ENCODE measurements around the gene PRR19.
A peak's percentile ranks its signal among the peaks of the same experiment; 100 is the strongest.
"Not testable (repeated sequence)": the region's sequence is repeated elsewhere in the genome, so short reads cannot be mapped to it uniquely, and the experiment has no call there.

PRR19 gene
- 0 to 0.19 (median 0.17) reads per million in 3 donors for total RNA-seq

GRCh38 chr19:42301646-42302203, at the start of gene PRR19:
Gene PRR19, plus strand, starts transcription at chr19:42302132. Its CDS starts 7,453 bp downstream, at chr19:42309585.
- H3K27ac ChIP-seq (ENCODE audit: insufficient read depth, low read length, poor library complexity, severe bottlenecking): peak within 1 kb of the TSS; percentile 67
- peak within 1 kb of the TSS; percentile 89 for H3K4me3 ChIP-seq (ENCODE audit: insufficient read depth, low read depth, low read length, poor library complexity, severe bottlenecking)
- DNase-seq: no peak
- H3K36me3 ChIP-seq (ENCODE audit: control insufficient read depth, insufficient read depth, low read length): no peaks in the 10 kb centered on the region
- peaks cover 13% of the 10 kb centered on the region for H3K4me1 ChIP-seq (ENCODE audit: control insufficient read depth, insufficient read depth, low read length, poor library complexity, severe bottlenecking)
- no peaks in the 10 kb centered on the region for H3K27me3 ChIP-seq (replicated peaks; ENCODE audit: control insufficient read depth, insufficient read depth, low read length, poor library complexity, severe bottlenecking)
- H3K9me3 ChIP-seq (ENCODE audit: control insufficient read depth, low read length): no peaks in the 10 kb centered on the region

GRCh38 chr19:42252365-42253244, 49.3 kb upstream of the PRR19 start:
- H3K4me3 ChIP-seq (ENCODE audit: insufficient read depth, low read depth, low read length, poor library complexity, severe bottlenecking): peak overlapping the region; percentile 74
- H3K27me3 ChIP-seq (replicated peaks; ENCODE audit: control insufficient read depth, insufficient read depth, low read length, poor library complexity, severe bottlenecking): no peaks in the 10 kb centered on the region
- no peaks in the 10 kb centered on the region for H3K9me3 ChIP-seq (ENCODE audit: control insufficient read depth, low read length)
- peak overlapping the region; percentile 78 for H3K27ac ChIP-seq (ENCODE audit: insufficient read depth, low read length, poor library complexity, severe bottlenecking)
- H3K36me3 ChIP-seq (ENCODE audit: control insufficient read depth, insufficient read depth, low read length): peaks cover 11% of the 10 kb centered on the region
- H3K4me1 ChIP-seq (ENCODE audit: control insufficient read depth, insufficient read depth, low read length, poor library complexity, severe bottlenecking): peaks cover 31% of the 10 kb centered on the region
- peak in 1 of 3 donors; percentile 19 for DNase-seq

- Histone ChIP-seq H3K9me3 (ENCODE audit: control insufficient read depth, low read length) (no peaks in the 10 kb centered on the region), H3K4me3 (ENCODE audit: insufficient read depth, low read depth, low read length, poor library complexity, severe bottlenecking) (peak overlapping the region; percentile 98), H3K27ac (ENCODE audit: insufficient read depth, low read length, poor library complexity, severe bottlenecking) (peak overlapping the region; percentile 96), H3K27me3 (replicated peaks; ENCODE audit: control insufficient read depth, insufficient read depth, low read length, poor library complexity, severe bottlenecking) (no peaks in the 10 kb centered on the region), H3K36me3 (ENCODE audit: control insufficient read depth, insufficient read depth, low read length) (peaks cover 11% of the 10 kb centered on the region), H3K4me1 (ENCODE audit: control insufficient read depth, insufficient read depth, low read length, poor library complexity, severe bottlenecking) (peaks cover 31% of the 10 kb centered on the region)
- peak; percentile 35 to 55 (median 54) for DNase-seq
These were observed 48.5 kb upstream of the PRR19 start for GRCh38 chr19:42253245-42254088.

- Histone ChIP-seq H3K4me3 (ENCODE audit: insufficient read depth, low read depth, low read length, poor library complexity, severe bottlenecking) (peak overlapping the region; percentile 98), H3K27ac (ENCODE audit: insufficient read depth, low read length, poor library complexity, severe bottlenecking) (peak overlapping the region; percentile 96), H3K36me3 (ENCODE audit: control insufficient read depth, insufficient read depth, low read length) (peaks cover 10% of the 10 kb centered on the region), H3K4me1 (ENCODE audit: control insufficient read depth, insufficient read depth, low read length, poor library complexity, severe bottlenecking) (peaks cover 31% of the 10 kb centered on the region), H3K9me3 (ENCODE audit: control insufficient read depth, low read length) (no peaks in the 10 kb centered on the region), H3K27me3 (replicated peaks; ENCODE audit: control insufficient read depth, insufficient read depth, low read length, poor library complexity, severe bottlenecking) (no peaks in the 10 kb centered on the region)
- peak; percentile 51 to 68 (median 68) for DNase-seq
These were observed 47.7 kb upstream of the PRR19 start for GRCh38 chr19:42254089-42254849.

- DNase-seq: peak; percentile 88 to 91 (median 88)
- Histone ChIP-seq H3K27ac (ENCODE audit: insufficient read depth, low read length, poor library complexity, severe bottlenecking) (peak within 1 kb of the TSS; percentile 96), H3K4me1 (ENCODE audit: control insufficient read depth, insufficient read depth, low read length, poor library complexity, severe bottlenecking) (peaks cover 31% of the 10 kb centered on the region), H3K4me3 (ENCODE audit: insufficient read depth, low read depth, low read length, poor library complexity, severe bottlenecking) (peak within 1 kb of the TSS; percentile 98), H3K27me3 (replicated peaks; ENCODE audit: control insufficient read depth, insufficient read depth, low read length, poor library complexity, severe bottlenecking) (no peaks in the 10 kb centered on the region), H3K36me3 (ENCODE audit: control insufficient read depth, insufficient read depth, low read length) (peaks cover 2% of the 10 kb centered on the region), H3K9me3 (ENCODE audit: control insufficient read depth, low read length) (no peaks in the 10 kb centered on the region)
These were observed 46.8 kb upstream of the PRR19 start, which contains the start of gene ERF for GRCh38 chr19:42254850-42255765. Gene ERF, minus strand, starts transcription at chr19:42255128. Its CDS starts 129 bp downstream, at chr19:42254999.

GRCh38 chr19:42255766-42256745, 45.9 kb upstream of the PRR19 start:
- Histone ChIP-seq H3K4me3 (ENCODE audit: insufficient read depth, low read depth, low read length, poor library complexity, severe bottlenecking) (peak overlapping the region; percentile 98), H3K36me3 (ENCODE audit: control insufficient read depth, insufficient read depth, low read length) (no peaks in the 10 kb centered on the region), H3K27ac (ENCODE audit: insufficient read depth, low read length, poor library complexity, severe bottlenecking) (peak overlapping the region; percentile 96), H3K4me1 (ENCODE audit: control insufficient read depth, insufficient read depth, low read length, poor library complexity, severe bottlenecking) (peaks cover 25% of the 10 kb centered on the region), H3K27me3 (replicated peaks; ENCODE audit: control insufficient read depth, insufficient read depth, low read length, poor library complexity, severe bottlenecking) (no peaks in the 10 kb centered on the region), H3K9me3 (ENCODE audit: control insufficient read depth, low read length) (no peaks in the 10 kb centered on the region)
- no peak for DNase-seq

- not testable (repeated sequence) for DNase-seq; H3K9me3 ChIP-seq (ENCODE audit: control insufficient read depth, low read length); H3K27ac ChIP-seq (ENCODE audit: insufficient read depth, low read length, poor library complexity, severe bottlenecking); H3K27me3 ChIP-seq (replicated peaks; ENCODE audit: control insufficient read depth, insufficient read depth, low read length, poor library complexity, severe bottlenecking); H3K36me3 ChIP-seq (ENCODE audit: control insufficient read depth, insufficient read depth, low read length); H3K4me3 ChIP-seq (ENCODE audit: insufficient read depth, low read depth, low read length, poor library complexity, severe bottlenecking)
- H3K4me1 ChIP-seq (ENCODE audit: control insufficient read depth, insufficient read depth, low read length, poor library complexity, severe bottlenecking): peaks cover 14% of the 10 kb centered on the region
These were observed 44.1 kb upstream of the PRR19 start for GRCh38 chr19:42257842-42258241.

GRCh38 chr19:42261763-42262162, 40.2 kb upstream of the PRR19 start:
- H3K27ac ChIP-seq (ENCODE audit: insufficient read depth, low read length, poor library complexity, severe bottlenecking): no peak overlapping the region
- no peaks in the 10 kb centered on the region for H3K9me3 ChIP-seq (ENCODE audit: control insufficient read depth, low read length)
- H3K36me3 ChIP-seq (ENCODE audit: control insufficient read depth, insufficient read depth, low read length): no peaks in the 10 kb centered on the region
- no peak for DNase-seq
- H3K27me3 ChIP-seq (replicated peaks; ENCODE audit: control insufficient read depth, insufficient read depth, low read length, poor library complexity, severe bottlenecking): no peaks in the 10 kb centered on the region
- no peak overlapping the region for H3K4me3 ChIP-seq (ENCODE audit: insufficient read depth, low read depth, low read length, poor library complexity, severe bottlenecking)
- H3K4me1 ChIP-seq (ENCODE audit: control insufficient read depth, insufficient read depth, low read length, poor library complexity, severe bottlenecking): no peaks in the 10 kb centered on the region

Data from effector memory CD4-positive, alpha-beta T cell (primary cell).